ENCODE measurements around the gene UNC119B.

The UNC119B gene

GRCh38 chr12:120690083-120690450 lies 20.2 kb upstream of the UNC119B start:
- in situ Hi-C loops (cut with HindIII; ENCODE audit: low pct_ligation_motif_present, low sequenced_read_pairs): no loop called here
- no peaks in the 10 kb centered on the region for H3K27me3 ChIP-seq (replicated peaks)
- H3K27ac ChIP-seq: no peak overlapping the region
- H3K36me3 ChIP-seq (replicated peaks): peaks cover 13% of the 10 kb centered on the region
- DNase-seq: no peak
- no peak overlapping the region for H3K4me3 ChIP-seq (ENCODE audit: low read depth, low read length)
- TF ChIP-seq CTCF (IDR thresholded peaks at IDR 0.05; ENCODE audit: low read depth, low read length, missing control alignments): no peak

GRCh38 chr12:120690978-120691377 lies 19.3 kb upstream of the UNC119B start:
- DNase-seq: no peak
- H3K27me3 ChIP-seq (replicated peaks): no peaks in the 10 kb centered on the region
- peaks cover 22% of the 10 kb centered on the region for H3K36me3 ChIP-seq (replicated peaks)
- H3K4me3 ChIP-seq (ENCODE audit: low read depth, low read length): no peak overlapping the region
- in situ Hi-C loops (cut with HindIII; ENCODE audit: low pct_ligation_motif_present, low sequenced_read_pairs): no loop called here
- H3K27ac ChIP-seq: no peak overlapping the region
- TF ChIP-seq CTCF (IDR thresholded peaks at IDR 0.05; ENCODE audit: low read depth, low read length, missing control alignments): no peak

GRCh38 chr12:120692524-120693033 lies 17.7 kb upstream of the UNC119B start:
- Histone ChIP-seq H3K4me3 (ENCODE audit: low read depth, low read length) (no peak overlapping the region), H3K27ac (no peak overlapping the region), H3K27me3 (replicated peaks) (no peaks in the 10 kb centered on the region), H3K36me3 (replicated peaks) (peaks cover 36% of the 10 kb centered on the region)
- in situ Hi-C loops (cut with HindIII; ENCODE audit: low pct_ligation_motif_present, low sequenced_read_pairs): no loop called here
- no peak for TF ChIP-seq CTCF (IDR thresholded peaks at IDR 0.05; ENCODE audit: low read depth, low read length, missing control alignments)
- no peak for DNase-seq

DNA sequence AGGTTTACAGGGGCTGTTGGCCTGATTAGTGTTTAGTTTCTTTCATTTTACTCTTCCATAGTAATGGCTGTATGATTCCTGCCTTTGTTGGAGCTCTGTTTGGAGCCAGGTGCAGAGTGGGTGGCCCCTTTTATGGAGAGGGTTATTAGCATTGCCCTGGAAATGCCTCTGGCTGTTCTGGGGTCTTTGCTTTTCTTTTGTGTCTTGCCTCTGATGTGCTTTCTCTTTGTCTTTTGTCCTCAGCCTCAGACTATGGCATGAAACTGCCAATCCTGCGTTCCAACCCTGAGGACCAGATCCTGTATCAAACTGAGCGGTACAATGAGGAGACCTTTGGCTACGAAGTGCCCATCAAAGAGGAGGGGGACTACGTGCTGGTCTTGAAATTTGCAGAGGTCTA lies 16.4 kb upstream of the UNC119B start:
- peaks cover 48% of the 10 kb centered on the region for H3K36me3 ChIP-seq (replicated peaks)
- no peak overlapping the region for H3K4me3 ChIP-seq (ENCODE audit: low read depth, low read length)
- H3K27ac ChIP-seq: no peak overlapping the region
- H3K27me3 ChIP-seq (replicated peaks): no peaks in the 10 kb centered on the region
- in situ Hi-C loops (cut with HindIII; ENCODE audit: low pct_ligation_motif_present, low sequenced_read_pairs): no loop called here
- TF ChIP-seq CTCF (IDR thresholded peaks at IDR 0.05; ENCODE audit: low read depth, low read length, missing control alignments): no peak
- DNase-seq: no peak

GRCh38 chr12:120696626-120697025 lies 13.6 kb upstream of the UNC119B start:
- no peak for DNase-seq
- no peaks in the 10 kb centered on the region for H3K27me3 ChIP-seq (replicated peaks)
- no peak overlapping the region for H3K4me3 ChIP-seq (ENCODE audit: low read depth, low read length)
- peaks cover 66% of the 10 kb centered on the region for H3K36me3 ChIP-seq (replicated peaks)
- no peak overlapping the region for H3K27ac ChIP-seq
- TF ChIP-seq CTCF (IDR thresholded peaks at IDR 0.05; ENCODE audit: low read depth, low read length, missing control alignments): no peak
- in situ Hi-C loops (cut with HindIII; ENCODE audit: low pct_ligation_motif_present, low sequenced_read_pairs): no loop called here

DNA sequence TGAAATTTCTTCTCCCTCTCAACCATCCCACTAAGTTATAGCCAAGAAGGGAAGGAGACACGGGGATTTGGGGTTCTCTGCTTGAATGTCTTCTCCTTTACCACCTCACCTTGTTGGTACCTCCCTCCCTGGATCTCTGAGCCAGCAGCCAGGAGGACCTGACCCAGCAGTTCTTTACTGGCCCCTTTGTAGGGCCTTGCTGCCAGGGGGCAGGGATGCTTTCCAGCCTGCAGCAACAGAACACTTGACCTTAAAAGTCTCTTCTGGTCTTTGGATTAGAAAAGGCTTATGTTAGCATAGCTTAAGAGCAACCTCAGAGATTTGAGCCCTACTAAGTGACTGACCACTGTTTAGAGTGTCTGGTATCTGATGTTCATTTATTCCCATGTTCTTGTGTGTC lies 12.9 kb upstream of the UNC119B start:
- Histone ChIP-seq H3K36me3 (replicated peaks) (peaks cover 66% of the 10 kb centered on the region), H3K27me3 (replicated peaks) (no peaks in the 10 kb centered on the region), H3K27ac (no peak overlapping the region), H3K4me3 (ENCODE audit: low read depth, low read length) (no peak overlapping the region)
- no peak for DNase-seq
- no peak for TF ChIP-seq CTCF (IDR thresholded peaks at IDR 0.05; ENCODE audit: low read depth, low read length, missing control alignments)
- in situ Hi-C loops (cut with HindIII; ENCODE audit: low pct_ligation_motif_present, low sequenced_read_pairs): no loop called here

Measured in brain microvascular endothelial cell (primary cell).